Activated CD8-positive, alpha-beta memory T cell treated with anti-CD3 and anti-CD28 coated beads, Interleukin-2, amount 50 U/mL, for 48 hours (primary cell): ENCODE data around the gene NUDT17.
A peak's percentile ranks its signal among the peaks of the same experiment; 100 is the strongest.

Experiments
- DNase-seq: peaks from one replicate; pipeline ENCODE4 v3.0.0-alpha.2; 2020

Gene NUDT17

GRCh38 chr1:145891587-145892485, 46.4 kb downstream of the NUDT17 start:
- DNase-seq = peak; percentile 74

DNA sequence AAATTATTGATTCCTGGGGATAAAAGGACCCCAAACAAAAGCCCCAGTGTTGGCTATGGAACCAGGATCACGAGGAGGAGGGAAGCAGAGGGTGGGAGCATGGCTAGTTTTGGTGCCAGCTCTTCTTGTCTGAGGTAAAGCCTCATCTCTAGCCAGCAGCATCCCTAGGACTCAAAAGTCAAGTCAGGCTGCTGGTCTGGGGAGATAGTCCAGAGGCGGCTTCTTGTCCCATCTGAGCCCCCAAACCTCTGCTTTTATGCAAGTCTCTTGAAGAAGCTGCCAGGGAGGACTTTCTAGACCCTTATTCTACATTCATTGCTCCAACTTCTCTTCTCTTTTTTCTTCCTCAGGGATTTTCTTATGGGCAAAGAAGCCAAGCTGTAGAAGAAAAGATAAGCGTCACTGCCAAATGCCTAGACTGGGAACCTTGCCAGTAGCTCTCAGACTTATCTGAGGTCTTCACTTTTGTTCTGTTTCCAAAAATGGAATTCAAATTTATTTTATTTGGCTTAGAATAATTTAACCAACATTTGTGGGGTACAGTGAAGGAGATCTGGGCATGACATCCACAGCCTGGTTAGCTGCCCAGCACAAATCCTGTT, 47.2 kb downstream of the NUDT17 start:
- DNase-seq = no peak

DNA sequence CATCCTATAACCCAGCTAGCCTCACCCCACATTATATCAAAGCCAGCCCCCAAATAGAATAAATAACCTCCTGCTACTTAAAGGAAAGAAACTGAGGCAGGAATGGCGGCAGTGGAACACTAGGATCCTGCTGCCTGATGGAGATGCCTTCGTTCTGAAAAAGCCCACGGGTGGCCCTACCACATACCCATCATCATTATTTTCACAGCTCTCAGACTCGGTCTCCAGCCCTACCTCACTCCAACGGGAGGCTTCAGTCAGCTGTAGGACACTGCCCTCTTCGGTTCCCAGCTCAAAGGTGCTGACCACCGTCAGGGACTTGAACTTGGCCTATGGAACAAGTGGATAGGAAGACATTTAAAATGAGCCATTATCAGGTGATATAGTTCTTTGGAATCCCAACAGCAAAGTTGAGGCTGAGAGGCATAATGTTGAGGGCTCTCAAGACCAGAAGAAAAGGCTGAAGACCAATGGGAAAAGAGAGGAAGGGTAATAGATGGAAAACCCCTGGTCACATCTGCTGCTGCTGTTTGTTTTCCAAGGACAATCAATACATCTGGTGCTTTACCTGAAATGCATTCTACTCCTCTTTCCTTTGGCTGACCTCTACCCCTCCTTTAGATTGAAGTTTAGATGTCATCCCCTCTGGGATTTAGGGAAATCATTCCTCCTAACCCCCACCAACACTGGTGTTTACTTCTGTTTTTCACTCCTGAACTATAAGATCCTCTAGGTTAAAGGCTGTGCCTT, 48.1 kb downstream of the NUDT17 start:
- no peak for DNase-seq

GRCh38 chr1:145895471-145895870, 50.0 kb downstream of the NUDT17 start:
- no peak for DNase-seq

- no peak for DNase-seq
Observed at GRCh38 chr1:145897969-145898368, 52.5 kb downstream of the NUDT17 start.
